ENCODE results near the gene GATD1.

DNA sequence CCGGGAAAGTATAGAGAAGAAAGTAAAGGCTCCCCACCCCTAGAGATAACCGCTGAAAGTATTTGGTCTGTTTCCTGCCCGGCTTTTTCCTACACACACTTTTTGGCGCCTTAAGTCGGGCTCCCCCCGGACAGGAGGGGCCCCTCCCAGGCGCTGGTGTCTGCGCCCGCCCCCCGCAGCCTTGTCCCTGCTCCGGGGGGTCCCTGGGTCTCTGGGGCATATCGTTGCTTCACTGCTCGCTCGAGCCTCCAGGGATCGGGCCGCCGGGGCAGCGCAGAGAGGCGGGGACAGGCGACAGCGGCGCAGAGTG is 49.5 kb upstream of the GATD1 start:
- TF ChIP-seq CBX3 (IDR thresholded peaks at IDR 0.05; ENCODE audit: borderline replicate concordance, low read depth) (no peak), ZSCAN29 (IDR thresholded peaks at IDR 0.05) (no peak), JUNB (IDR thresholded peaks at IDR 0.05) (no peak), ZNF207 (IDR thresholded peaks at IDR 0.05; ENCODE audit: borderline replicate concordance) (no peak), GABPA (IDR thresholded peaks at IDR 0.05; ENCODE audit: low read depth) (no peak)
- TF ChIP-seq, protein P1, sequence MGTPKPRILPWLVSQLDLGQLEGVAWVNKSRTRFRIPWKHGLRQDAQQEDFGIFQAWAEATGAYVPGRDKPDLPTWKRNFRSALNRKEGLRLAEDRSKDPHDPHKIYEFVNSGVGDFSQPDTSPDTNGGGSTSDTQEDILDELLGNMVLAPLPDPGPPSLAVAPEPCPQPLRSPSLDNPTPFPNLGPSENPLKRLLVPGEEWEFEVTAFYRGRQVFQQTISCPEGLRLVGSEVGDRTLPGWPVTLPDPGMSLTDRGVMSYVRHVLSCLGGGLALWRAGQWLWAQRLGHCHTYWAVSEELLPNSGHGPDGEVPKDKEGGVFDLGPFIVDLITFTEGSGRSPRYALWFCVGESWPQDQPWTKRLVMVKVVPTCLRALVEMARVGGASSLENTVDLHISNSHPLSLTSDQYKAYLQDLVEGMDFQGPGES (IDR thresholded peaks at IDR 0.05), result no peak
- TF ChIP-seq, protein P2, sequence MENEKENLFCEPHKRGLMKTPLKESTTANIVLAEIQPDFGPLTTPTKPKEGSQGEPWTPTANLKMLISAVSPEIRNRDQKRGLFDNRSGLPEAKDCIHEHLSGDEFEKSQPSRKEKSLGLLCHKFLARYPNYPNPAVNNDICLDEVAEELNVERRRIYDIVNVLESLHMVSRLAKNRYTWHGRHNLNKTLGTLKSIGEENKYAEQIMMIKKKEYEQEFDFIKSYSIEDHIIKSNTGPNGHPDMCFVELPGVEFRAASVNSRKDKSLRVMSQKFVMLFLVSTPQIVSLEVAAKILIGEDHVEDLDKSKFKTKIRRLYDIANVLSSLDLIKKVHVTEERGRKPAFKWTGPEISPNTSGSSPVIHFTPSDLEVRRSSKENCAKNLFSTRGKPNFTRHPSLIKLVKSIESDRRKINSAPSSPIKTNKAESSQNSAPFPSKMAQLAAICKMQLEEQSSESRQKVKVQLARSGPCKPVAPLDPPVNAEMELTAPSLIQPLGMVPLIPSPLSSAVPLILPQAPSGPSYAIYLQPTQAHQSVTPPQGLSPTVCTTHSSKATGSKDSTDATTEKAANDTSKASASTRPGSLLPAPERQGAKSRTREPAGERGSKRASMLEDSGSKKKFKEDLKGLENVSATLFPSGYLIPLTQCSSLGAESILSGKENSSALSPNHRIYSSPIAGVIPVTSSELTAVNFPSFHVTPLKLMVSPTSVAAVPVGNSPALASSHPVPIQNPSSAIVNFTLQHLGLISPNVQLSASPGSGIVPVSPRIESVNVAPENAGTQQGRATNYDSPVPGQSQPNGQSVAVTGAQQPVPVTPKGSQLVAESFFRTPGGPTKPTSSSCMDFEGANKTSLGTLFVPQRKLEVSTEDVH (IDR thresholded peaks at IDR 0.05; ENCODE audit: low read depth, partially characterized antibody), result no peak
- TF ChIP-seq, protein P3, sequence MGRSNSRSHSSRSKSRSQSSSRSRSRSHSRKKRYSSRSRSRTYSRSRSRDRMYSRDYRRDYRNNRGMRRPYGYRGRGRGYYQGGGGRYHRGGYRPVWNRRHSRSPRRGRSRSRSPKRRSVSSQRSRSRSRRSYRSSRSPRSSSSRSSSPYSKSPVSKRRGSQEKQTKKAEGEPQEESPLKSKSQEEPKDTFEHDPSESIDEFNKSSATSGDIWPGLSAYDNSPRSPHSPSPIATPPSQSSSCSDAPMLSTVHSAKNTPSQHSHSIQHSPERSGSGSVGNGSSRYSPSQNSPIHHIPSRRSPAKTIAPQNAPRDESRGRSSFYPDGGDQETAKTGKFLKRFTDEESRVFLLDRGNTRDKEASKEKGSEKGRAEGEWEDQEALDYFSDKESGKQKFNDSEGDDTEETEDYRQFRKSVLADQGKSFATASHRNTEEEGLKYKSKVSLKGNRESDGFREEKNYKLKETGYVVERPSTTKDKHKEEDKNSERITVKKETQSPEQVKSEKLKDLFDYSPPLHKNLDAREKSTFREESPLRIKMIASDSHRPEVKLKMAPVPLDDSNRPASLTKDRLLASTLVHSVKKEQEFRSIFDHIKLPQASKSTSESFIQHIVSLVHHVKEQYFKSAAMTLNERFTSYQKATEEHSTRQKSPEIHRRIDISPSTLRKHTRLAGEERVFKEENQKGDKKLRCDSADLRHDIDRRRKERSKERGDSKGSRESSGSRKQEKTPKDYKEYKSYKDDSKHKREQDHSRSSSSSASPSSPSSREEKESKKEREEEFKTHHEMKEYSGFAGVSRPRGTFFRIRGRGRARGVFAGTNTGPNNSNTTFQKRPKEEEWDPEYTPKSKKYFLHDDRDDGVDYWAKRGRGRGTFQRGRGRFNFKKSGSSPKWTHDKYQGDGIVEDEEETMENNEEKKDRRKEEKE (IDR thresholded peaks at IDR 0.05), result no peak
- TF ChIP-seq, protein P4, sequence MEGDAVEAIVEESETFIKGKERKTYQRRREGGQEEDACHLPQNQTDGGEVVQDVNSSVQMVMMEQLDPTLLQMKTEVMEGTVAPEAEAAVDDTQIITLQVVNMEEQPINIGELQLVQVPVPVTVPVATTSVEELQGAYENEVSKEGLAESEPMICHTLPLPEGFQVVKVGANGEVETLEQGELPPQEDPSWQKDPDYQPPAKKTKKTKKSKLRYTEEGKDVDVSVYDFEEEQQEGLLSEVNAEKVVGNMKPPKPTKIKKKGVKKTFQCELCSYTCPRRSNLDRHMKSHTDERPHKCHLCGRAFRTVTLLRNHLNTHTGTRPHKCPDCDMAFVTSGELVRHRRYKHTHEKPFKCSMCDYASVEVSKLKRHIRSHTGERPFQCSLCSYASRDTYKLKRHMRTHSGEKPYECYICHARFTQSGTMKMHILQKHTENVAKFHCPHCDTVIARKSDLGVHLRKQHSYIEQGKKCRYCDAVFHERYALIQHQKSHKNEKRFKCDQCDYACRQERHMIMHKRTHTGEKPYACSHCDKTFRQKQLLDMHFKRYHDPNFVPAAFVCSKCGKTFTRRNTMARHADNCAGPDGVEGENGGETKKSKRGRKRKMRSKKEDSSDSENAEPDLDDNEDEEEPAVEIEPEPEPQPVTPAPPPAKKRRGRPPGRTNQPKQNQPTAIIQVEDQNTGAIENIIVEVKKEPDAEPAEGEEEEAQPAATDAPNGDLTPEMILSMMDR (IDR thresholded peaks at IDR 0.05 in 2 of 3, conservative IDR thresholded peaks at IDR 0.05 in 1 of 3; ENCODE audit: control insufficient read depth in 2 of 3, extremely low read depth in 1 of 3, insufficient read depth in 1 of 3, low read depth in 3 of 3, low read length in 3 of 3), result no peak

Measured in GM12878 (cell line).